HepG2 (cell line): ENCODE results near the gene CTNNA2. TPM values are rescaled to one million over a fixed set of nuclear protein-coding genes. Genes with fewer than 3 reads are reported as not detected.

ENCODE experiments used
- ATAC-seq: fragments of 200-7000 bp; cut with Tn5 transposase; 3 replicates; pipeline ENCODE4 v1.9.1; 2020; ENCODE audit warnings: mild to moderate bottlenecking, moderate library complexity
- BruUV-seq: library from RNA; stranded (reverse); fragments of 400-500 nt; replicated peaks from 2 replicates; lab custom pipeline; 2021; lab: Mats Ljungman, UMichigan
- CTCF ChIA-PET: fragments of 300-600 bp; formaldehyde crosslinking; extraction: SDS; loops from one replicate; lab custom pipeline; 2021; ENCODE audit warnings: low total read pairs, inconsistent platforms, low intra/inter-chr PET ratio; lab: Yijun Ruan, JAX
- POLR2A ChIA-PET: fragments of 350-600 bp; sonication (Branson Sonifier 250); formaldehyde crosslinking; loops from one replicate; lab custom pipeline; 2020; ENCODE audit warnings: antibody characterized with exemption, inconsistent platforms; lab: Yijun Ruan, JAX
- DNase-seq: peaks from one replicate; pipeline ENCODE4 v3.0.0-alpha.2; 2015; ENCODE audit warnings: low spot score
- FAIRE-seq: peaks from 3 replicates; lab custom pipeline; 2011; peaks lifted over from hg19 to GRCh38; lab: Jason Lieb, UNC
- H2AFZ ChIP-seq: one replicate; pipeline ENCODE4 v1.6.1; 2011; ENCODE audit warnings: low read length, inconsistent platforms
- H3K27ac ChIP-seq: fragments of 300-600 bp; 3 replicates; pipeline ENCODE4 v1.8.0; 2011; ENCODE audit warnings: mixed run types, mild to moderate bottlenecking, mixed read lengths, low read length, inconsistent platforms; ENCODE audit not compliant: insufficient read depth; ENCODE audit errors: extremely low read length
- H3K27me3 ChIP-seq, 2 experiments: fragments of 200-600 bp in 1 of 2; 2 replicates in 1 of 2; 3 replicates in 1 of 2; pipeline versions ENCODE4 v1.6.0 to v1.8.0; 2011; ENCODE audit warnings: low read length in 2 of 2, mild to moderate bottlenecking in 2 of 2, moderate library complexity in 2 of 2, inconsistent platforms in 1 of 2; ENCODE audit not compliant: insufficient read depth in 2 of 2, control insufficient read depth in 1 of 2
- H3K36me3 ChIP-seq, 2 experiments: fragments of 200-600 bp in 1 of 2; replicated peaks in 1 of 2; 2 replicates in 1 of 2; 3 replicates in 1 of 2; pipeline versions ENCODE4 v1.5.1 to v1.8.0; 2011; ENCODE audit warnings: low read length in 2 of 2, inconsistent platforms in 1 of 2; ENCODE audit not compliant: insufficient read depth in 2 of 2, control insufficient read depth in 1 of 2
- H3K4me1 ChIP-seq: 2 replicates; pipeline ENCODE4 v1.5.1; 2012; ENCODE audit warnings: low read length, inconsistent platforms; ENCODE audit not compliant: insufficient read depth
- H3K4me2 ChIP-seq: 2 replicates; pipeline ENCODE4 v1.6.0; 2011; ENCODE audit warnings: low read depth, low read length, inconsistent platforms
- H3K4me3 ChIP-seq, 3 experiments: fragments of 200-600 bp in 1 of 3; sonication (generic), shearing (Covaris generic) in 1 of 3; replicated peaks in 1 of 3; 2 replicates each; pipeline ENCODE4 v1.5.1; 2011 to 2016; ENCODE audit warnings: low read length in 3 of 3, inconsistent platforms in 2 of 3, low read depth in 2 of 3, mild to moderate bottlenecking in 2 of 3, control low read depth in 1 of 3, mixed read lengths in 1 of 3; ENCODE audit not compliant: insufficient read depth in 1 of 3
- H3K79me2 ChIP-seq: one replicate; pipeline ENCODE4 v1.6.1; 2011; ENCODE audit warnings: low read length, inconsistent platforms; ENCODE audit not compliant: insufficient read depth
- H3K9ac ChIP-seq: 2 replicates; pipeline ENCODE4 v1.6.0; 2011; ENCODE audit warnings: mild to moderate bottlenecking, low read depth, low read length, inconsistent platforms; ENCODE audit not compliant: insufficient read depth
- H3K9me3 ChIP-seq: 2 replicates; pipeline ENCODE4 v1.5.1; 2012; ENCODE audit warnings: mild to moderate bottlenecking, low read length
- H4K20me1 ChIP-seq: 2 replicates; pipeline ENCODE4 v1.6.0; 2011; ENCODE audit warnings: inconsistent platforms, mild to moderate bottlenecking, low read length, moderate library complexity; ENCODE audit not compliant: insufficient read depth
- EZH2 ChIP-seq: conservative IDR thresholded peaks from 2 replicates; pipeline ENCODE4 v1.6.1; 2012; ENCODE audit warnings: mild to moderate bottlenecking, low read depth, low read length, moderate library complexity
- KAT7 ChIP-seq: IDR thresholded peaks from 2 replicates; pipeline ENCODE4 v1.6.1; 2018; ENCODE audit warnings: borderline replicate concordance, missing compliant biosample characterization
- MTA3 ChIP-seq: sonication (generic); formaldehyde crosslinking; IDR thresholded peaks from 2 replicates; pipeline ENCODE4 v1.4.0; 2020; ENCODE audit warnings: missing genetic modification reagents
- PRDM4 ChIP-seq: sonication (generic); formaldehyde crosslinking; IDR thresholded peaks from 2 replicates; pipeline ENCODE4 v1.9.0; 2021; ENCODE audit warnings: missing genetic modification reagents, borderline replicate concordance
- TRAFD1 ChIP-seq: sonication (generic); formaldehyde crosslinking; IDR thresholded peaks from 2 replicates; pipeline ENCODE4 v1.5.1; 2020; ENCODE audit warnings: missing genetic modification reagents, mild to moderate bottlenecking, borderline replicate concordance
- ZBTB14 ChIP-seq: sonication (generic); formaldehyde crosslinking; IDR thresholded peaks from 2 replicates; pipeline ENCODE4 v1.4.0; 2020; ENCODE audit warnings: missing genetic modification reagents
- ZNF740 ChIP-seq: sonication (generic); formaldehyde crosslinking; IDR thresholded peaks from 2 replicates; pipeline ENCODE4 v1.4.0; 2020; ENCODE audit warnings: missing genetic modification reagents
- WGBS: methylation state at CpG from one replicate; pipeline ENCODE4 v1.1.6; 2017; ENCODE audit warnings: low lambda C conversion rate; 5-methylcytosine and 5-hydroxymethylcytosine counted together
- in situ Hi-C: cut with HindIII; loops from 2 replicates; pipeline ENCODE4 v1.10.0; 2017; ENCODE audit warnings: low pct_unique_long_range_greater_than_20kb; ENCODE audit not compliant: extremely low pct_ligation_motif_present
- intact Hi-C: fragments of 100-400 bp; cut with micrococcal nuclease; formaldehyde crosslinking; loops from one replicate; pipeline ENCODE4 v1.10.0; 2022; ENCODE audit not compliant: unreplicated experiment
- polyA plus RNA-seq, 8 experiments: library from polyadenylated mRNA; depleted of rRNA in 3 of 8; stranded (reverse) in 7 of 8; unstranded in 1 of 8; fragments of >200 nt; fragmentation: Illumina TruSeq in 4 of 8; extraction: Trizol in 4 of 8; gene quantifications; 2 replicates each; pipeline versions ENCODE4 v1.2.1 to v1.2.3, GENCODE V29; 2011 to 2016; ENCODE audit warnings: low read depth in 4 of 8, missing spikeins in 1 of 8, mixed read lengths in 1 of 8; ENCODE audit not compliant: insufficient read depth in 1 of 8
- total RNA-seq, 5 experiments: library from RNA; depleted of rRNA; stranded (reverse); fragments of >200 nt; fragmentation: Illumina TruSeq; extraction: Trizol; gene quantifications; 2 replicates each; pipeline ENCODE4 v1.2.3, GENCODE V29; 2016; ENCODE audit warnings: low read depth in 1 of 5

CTNNA2 gene
- total and polyA plus RNA-seq, 2 of the 13 experiments (the other 11 are each of a cell fraction or from before 2014, with no cell fraction given) = not detected

GRCh38 chr2:80168037-80168436 is 655.2 kb downstream of the CTNNA2 start:
- Histone ChIP-seq H3K9me3 (peaks cover 63% of the 10 kb centered on the region), H3K9ac (no peak overlapping the region), H2AFZ (no peak overlapping the region), H3K4me2 (no peak overlapping the region), H4K20me1 (no peaks in the 10 kb centered on the region), H3K36me3 (no peaks in the 10 kb centered on the region), H3K4me1 (peaks cover 7% of the 10 kb centered on the region; the same call in 1 of the 2 replicates), H3K79me2 (no peaks in the 10 kb centered on the region), H3K4me3 (no peak overlapping the region), H3K27ac (no peak overlapping the region), H3K27me3 (no peaks in the 10 kb centered on the region)
- BruUV-seq = no TSS peak
- in situ Hi-C loops (no loop called here), intact Hi-C loops (no loop called here)
- 0% methylated on average over 2 of the region's 2 CpGs for WGBS
- no peak for DNase-seq
- no peak for FAIRE-seq
- ChIA-PET CTCF (no interaction called here), POLR2A (no interaction called here)
- TF ChIP-seq MTA3 (CRISPR knock-in tag) (no peak), KAT7 (no peak)
- no peak for ATAC-seq

DNA sequence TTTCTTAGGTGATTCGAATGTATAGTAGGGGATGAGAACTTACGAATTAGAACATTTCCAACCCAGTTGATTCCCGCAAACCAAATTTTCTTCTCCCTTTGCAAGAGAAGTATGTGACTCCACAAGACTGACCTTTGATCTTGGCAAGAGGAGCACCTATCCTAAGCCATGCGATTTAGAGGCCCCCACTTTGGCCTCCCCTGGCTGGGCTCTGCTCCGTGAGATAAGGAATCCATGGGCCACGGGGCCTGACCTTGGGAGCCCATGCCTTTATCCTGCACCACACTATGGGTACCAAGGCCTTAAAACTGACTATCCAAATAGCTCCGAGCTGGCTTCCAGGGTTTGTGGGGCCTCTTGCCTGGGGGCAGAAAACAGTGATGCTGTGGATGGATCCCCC is 656.0 kb downstream of the CTNNA2 start:
- Histone ChIP-seq H3K79me2 (no peaks in the 10 kb centered on the region), H3K36me3 (no peaks in the 10 kb centered on the region), H3K9me3 (peaks cover 66% of the 10 kb centered on the region), H3K4me3 (no peak overlapping the region), H3K27me3 (no peaks in the 10 kb centered on the region), H4K20me1 (no peaks in the 10 kb centered on the region), H3K4me2 (no peak overlapping the region), H2AFZ (no peak overlapping the region), H3K27ac (no peak overlapping the region), H3K9ac (no peak overlapping the region), H3K4me1 (peaks cover 7% of the 10 kb centered on the region; the same call in 1 of the 2 replicates)
- 24% methylated on average over 7 of the region's 7 CpGs for WGBS
- BruUV-seq = no TSS peak
- FAIRE-seq = no peak
- POLR2A ChIA-PET = no interaction called here
- intact Hi-C loops (no loop called here), in situ Hi-C loops (no loop called here)
- ATAC-seq = no peak
- CTCF ChIA-PET = no interaction called here
- no peak for DNase-seq
- TF ChIP-seq ZBTB14 = no peak
- no peak for TF ChIP-seq PRDM4
- no peak for TF ChIP-seq EZH2
- TF ChIP-seq ZNF740 (CRISPR knock-in tag) = no peak
- TF ChIP-seq TRAFD1 (CRISPR knock-in tag) = no peak
